MM.1S (cell line): Measurements from ENCODE around the gene PTPRN2.

Experiments
- DNase-seq: peaks from one replicate; pipeline ENCODE4 v3.0.0-alpha.2; 2015
- H2AFZ ChIP-seq: fragments of 300-600 bp; sonication (generic); 2 replicates; pipeline ENCODE4 v1.6.0; 2016; ENCODE audit warnings: antibody characterized with exemption, low read length
- H3F3A ChIP-seq: fragments of 300-600 bp; sonication (generic); 2 replicates; pipeline ENCODE4 v1.6.1; 2016; ENCODE audit warnings: mild to moderate bottlenecking, antibody characterized with exemption, low read length, moderate library complexity, mixed read lengths; ENCODE audit not compliant: insufficient read depth
- H3K27ac ChIP-seq: fragments of 300-600 bp; sonication (generic); 2 replicates; pipeline ENCODE4 v1.5.1; 2016; ENCODE audit warnings: mild to moderate bottlenecking, low read length
- H3K27me3 ChIP-seq: fragments of 300-600 bp; sonication (generic); replicated peaks from 2 replicates; pipeline ENCODE4 v1.6.0; 2016; ENCODE audit warnings: low read length; ENCODE audit not compliant: insufficient read depth
- H3K36me3 ChIP-seq: fragments of 300-600 bp; sonication (generic); replicated peaks from 2 replicates; pipeline ENCODE4 v1.6.1; 2016; ENCODE audit warnings: mild to moderate bottlenecking, low read length, mixed read lengths; ENCODE audit not compliant: insufficient read depth
- H3K4me1 ChIP-seq: fragments of 300-600 bp; sonication (generic); 2 replicates; pipeline ENCODE4 v1.6.1; 2016; ENCODE audit warnings: low read length, mixed read lengths
- H3K4me2 ChIP-seq: fragments of 300-600 bp; sonication (generic); 2 replicates; pipeline ENCODE4 v1.6.0; 2016; ENCODE audit warnings: low read depth, low read length
- H3K4me3 ChIP-seq: fragments of 300-600 bp; sonication (generic); 2 replicates; pipeline ENCODE4 v1.5.1; 2016; ENCODE audit warnings: low read length, mixed read lengths
- H3K79me2 ChIP-seq: fragments of 300-600 bp; sonication (generic); 2 replicates; pipeline ENCODE4 v1.6.1; 2016; ENCODE audit warnings: mixed run types, low read length, mixed read lengths
- H3K9ac ChIP-seq: fragments of 300-600 bp; sonication (generic); 2 replicates; pipeline ENCODE4 v1.6.1; 2016; ENCODE audit warnings: low read length, mixed read lengths
- H3K9me2 ChIP-seq: fragments of 300-600 bp; sonication (generic); replicated peaks from 2 replicates; pipeline ENCODE4 v1.6.1; 2016; ENCODE audit warnings: mild to moderate bottlenecking, low read length, mixed read lengths; ENCODE audit not compliant: insufficient read depth
- H3K9me3 ChIP-seq: fragments of 300-600 bp; sonication (generic); replicated peaks from 2 replicates; pipeline ENCODE4 v1.6.1; 2016; ENCODE audit warnings: mild to moderate bottlenecking, low read length, mixed read lengths; ENCODE audit not compliant: insufficient read depth
- H4K20me1 ChIP-seq: fragments of 300-600 bp; sonication (generic); 2 replicates; pipeline ENCODE4 v1.6.1; 2016; ENCODE audit warnings: mild to moderate bottlenecking, low read length, moderate library complexity, mixed read lengths; ENCODE audit not compliant: insufficient read depth
- CTCF ChIP-seq: fragments of 300-600 bp; sonication (generic); IDR thresholded peaks from 2 replicates; pipeline ENCODE4 v1.5.1; 2016; ENCODE audit warnings: antibody characterized with exemption, low read length, mixed read lengths
- EZH2 ChIP-seq: fragments of 300-600 bp; sonication (generic); optimal IDR thresholded peaks from 2 replicates; pipeline ENCODE3; 2017; ENCODE audit warnings: low read depth, mild to moderate bottlenecking, antibody characterized with exemption, low read length, mixed read lengths
- EZH2phosphoT487 ChIP-seq: fragments of 300-600 bp; sonication (generic); IDR thresholded peaks from 2 replicates; pipeline ENCODE4 v1.6.1; 2018; ENCODE audit warnings: antibody characterized with exemption, low read length

The PTPRN2 gene

GRCh38 chr7:158249692-158250091, 337.9 kb downstream of the PTPRN2 start:
- TF ChIP-seq EZH2phosphoT487 (no peak), CTCF (no peak), EZH2 (no peak)
- H3K79me2 ChIP-seq, result no peaks in the 10 kb centered on the region
- no peak overlapping the region for H3K4me3 ChIP-seq
- no peak overlapping the region for H3K9ac ChIP-seq
- H3F3A ChIP-seq, result no peaks in the 10 kb centered on the region
- no peak overlapping the region for H3K4me2 ChIP-seq
- no peaks in the 10 kb centered on the region for H3K9me2 ChIP-seq
- no peaks in the 10 kb centered on the region for H3K36me3 ChIP-seq
- no peak for DNase-seq
- H3K9me3 ChIP-seq, result no peaks in the 10 kb centered on the region
- H2AFZ ChIP-seq, result no peak overlapping the region
- peaks cover 36% of the 10 kb centered on the region for H3K27me3 ChIP-seq
- H3K27ac ChIP-seq, result no peak overlapping the region
- H3K4me1 ChIP-seq, result no peaks in the 10 kb centered on the region
- no peaks in the 10 kb centered on the region for H4K20me1 ChIP-seq

GRCh38 chr7:158248816-158249215, 338.8 kb downstream of the PTPRN2 start:
- Histone ChIP-seq H3K9me3 (no peaks in the 10 kb centered on the region), H3K9me2 (no peaks in the 10 kb centered on the region), H2AFZ (no peak overlapping the region), H3K36me3 (no peaks in the 10 kb centered on the region), H3K79me2 (no peaks in the 10 kb centered on the region), H3F3A (no peaks in the 10 kb centered on the region), H3K4me1 (no peaks in the 10 kb centered on the region), H4K20me1 (no peaks in the 10 kb centered on the region), H3K4me2 (no peak overlapping the region), H3K4me3 (no peak overlapping the region), H3K27me3 (peaks cover 40% of the 10 kb centered on the region), H3K27ac (no peak overlapping the region), H3K9ac (no peak overlapping the region)
- TF ChIP-seq EZH2, result no peak
- TF ChIP-seq CTCF, result no peak
- no peak for TF ChIP-seq EZH2phosphoT487
- no peak for DNase-seq

GRCh38 chr7:158247758-158248487, 339.7 kb downstream of the PTPRN2 start:
- TF ChIP-seq EZH2, result no peak
- TF ChIP-seq EZH2phosphoT487, result no peak
- no peak for TF ChIP-seq CTCF
- Histone ChIP-seq H3K79me2 (no peaks in the 10 kb centered on the region), H4K20me1 (no peaks in the 10 kb centered on the region), H3K4me3 (no peak overlapping the region), H3K9me3 (no peaks in the 10 kb centered on the region), H3K36me3 (no peaks in the 10 kb centered on the region), H3K27ac (no peak overlapping the region), H3K27me3 (peaks cover 40% of the 10 kb centered on the region), H3K9ac (no peak overlapping the region), H3F3A (no peaks in the 10 kb centered on the region), H3K9me2 (no peaks in the 10 kb centered on the region), H3K4me2 (no peak overlapping the region), H2AFZ (no peak overlapping the region), H3K4me1 (no peaks in the 10 kb centered on the region)
- no peak for DNase-seq
